Urothelium cell line (cell line): ENCODE measurements around the gene CEACAM19.
"Not testable (repeated sequence)": the region's sequence is repeated elsewhere in the genome, so short reads cannot be mapped to it uniquely, and the experiment has no call there.

Experiments used
- DNase-seq: peaks from one replicate; pipeline ENCODE4 v3.0.0; 2011; ENCODE audit warnings: low spot score, mixed read lengths
- FAIRE-seq: peaks from 2 replicates; lab custom pipeline; 2011; peaks lifted over from hg19 to GRCh38; lab: Jason Lieb, UNC

Gene CEACAM19

GRCh38 chr19:44696939-44697669, 25.8 kb downstream of the CEACAM19 start:
- DNase-seq: no peak
- no peak for FAIRE-seq

- FAIRE-seq (no peak), DNase-seq (no peak)
These were observed 26.4 kb downstream of the CEACAM19 start for GRCh38 chr19:44697670-44698034.

- no peak for DNase-seq
- no peak for FAIRE-seq
These were observed 27.4 kb downstream of the CEACAM19 start, which contains the start of gene CEACAM16 for GRCh38 chr19:44698492-44699201. TSS of gene CEACAM16 (plus strand) at chr19:44699151. CDS start at chr19:44701457, 2,306 bp downstream.

- no peak for DNase-seq
- no peak for FAIRE-seq
These were observed 29.3 kb downstream of the CEACAM19 start for GRCh38 chr19:44700547-44700946.

- DNase-seq: no peak
- no peak for FAIRE-seq
These were observed 29.9 kb downstream of the CEACAM19 start for GRCh38 chr19:44701228-44701627.

- FAIRE-seq: no peak
- DNase-seq: no peak
These were observed 31.4 kb downstream of the CEACAM19 start for GRCh38 chr19:44702551-44703176.

GRCh38 chr19:44703336-44704078, 32.2 kb downstream of the CEACAM19 start:
- DNase-seq: no peak
- FAIRE-seq: no peak

GRCh38 chr19:44704982-44705381, 33.7 kb downstream of the CEACAM19 start:
- DNase-seq (no peak), FAIRE-seq (no peak)

- FAIRE-seq: no peak
These were observed 34.3 kb downstream of the CEACAM19 start for GRCh38 chr19:44705502-44706010.

GRCh38 chr19:44706506-44707236, 35.4 kb downstream of the CEACAM19 start:
- no peak for FAIRE-seq

More at GRCh38 chr19:44705502-44706010, 34.3 kb downstream of the CEACAM19 start:
- no peak for DNase-seq

GRCh38 chr19:44707794-44708193, 36.5 kb downstream of the CEACAM19 start:
- FAIRE-seq: no peak
- DNase-seq: no peak

More at GRCh38 chr19:44706506-44707236, 35.4 kb downstream of the CEACAM19 start:
- no peak for DNase-seq

- no peak for FAIRE-seq
- no peak for DNase-seq
These were observed 37.7 kb downstream of the CEACAM19 start for GRCh38 chr19:44708940-44709339.

- FAIRE-seq: not testable (repeated sequence)
These were observed 38.4 kb downstream of the CEACAM19 start for GRCh38 chr19:44709434-44710266.

GRCh38 chr19:44710483-44710882, 39.2 kb downstream of the CEACAM19 start:
- DNase-seq (no peak), FAIRE-seq (no peak)

More at GRCh38 chr19:44709434-44710266, 38.4 kb downstream of the CEACAM19 start:
- DNase-seq: not testable (repeated sequence)

GRCh38 chr19:44712864-44713515, 41.7 kb downstream of the CEACAM19 start:
- DNase-seq (no peak), FAIRE-seq (no peak)

GRCh38 chr19:44714597-44715169, 43.4 kb downstream of the CEACAM19 start:
- no peak for FAIRE-seq

GRCh38 chr19:44717603-44718002, 46.3 kb downstream of the CEACAM19 start:
- no peak for DNase-seq
- FAIRE-seq: no peak

More at GRCh38 chr19:44714597-44715169, 43.4 kb downstream of the CEACAM19 start:
- no peak for DNase-seq
